ENCODE results near the gene ZNF727. TPM values are rescaled to one million over a fixed set of nuclear protein-coding genes. Genes with fewer than 3 reads are reported as not detected.
"Not testable (repeated sequence)": the region's sequence is repeated elsewhere in the genome, so short reads cannot be mapped to it uniquely, and the experiment has no call there.

ZNF727 gene
- total and polyA plus RNA-seq, 8 donors: 1.3 to 8.4 TPM; not detected in 6

DNA sequence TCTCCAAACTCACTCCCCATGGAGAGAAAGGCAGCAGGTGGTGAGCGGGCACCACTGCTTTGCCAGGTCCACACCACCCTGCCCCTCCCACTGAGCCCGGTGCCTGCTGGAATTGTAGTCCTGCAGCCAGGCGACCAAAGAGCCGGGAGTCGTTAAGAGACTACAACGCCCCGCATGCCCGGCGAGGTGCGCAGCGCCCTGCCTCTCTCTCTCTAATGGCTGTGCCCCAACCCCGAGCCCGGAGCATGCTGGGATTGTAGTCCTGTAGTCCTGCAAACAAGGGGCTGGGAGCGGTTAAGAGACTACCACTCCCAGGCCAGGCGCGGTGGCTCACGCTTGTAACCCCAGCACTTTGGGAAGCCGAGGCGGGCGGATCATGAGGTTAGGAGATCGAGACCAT is 8.1 kb upstream of the ZNF727 start:
- peaks cover 33 to 99% (median 87%) of the 10 kb centered on the region in 4 donors for H3K9me3 ChIP-seq
- WGBS, 5 donors: 13 to 50% (median 25%) methylated on average over 13 to 21 of the region's 21 CpGs
- H3K4me1 ChIP-seq: no peaks in the 10 kb centered on the region
- intact Hi-C loops (cut with DNase I; ENCODE audit: low total_unique reads): no loop called here
- TF ChIP-seq POLR2AphosphoS5 (IDR thresholded peaks at IDR 0.05) (no peak), EP300 (IDR thresholded peaks at IDR 0.05) (no peak), POLR2A (IDR thresholded peaks at IDR 0.05) (no peak)
- TF ChIP-seq, protein P1, sequence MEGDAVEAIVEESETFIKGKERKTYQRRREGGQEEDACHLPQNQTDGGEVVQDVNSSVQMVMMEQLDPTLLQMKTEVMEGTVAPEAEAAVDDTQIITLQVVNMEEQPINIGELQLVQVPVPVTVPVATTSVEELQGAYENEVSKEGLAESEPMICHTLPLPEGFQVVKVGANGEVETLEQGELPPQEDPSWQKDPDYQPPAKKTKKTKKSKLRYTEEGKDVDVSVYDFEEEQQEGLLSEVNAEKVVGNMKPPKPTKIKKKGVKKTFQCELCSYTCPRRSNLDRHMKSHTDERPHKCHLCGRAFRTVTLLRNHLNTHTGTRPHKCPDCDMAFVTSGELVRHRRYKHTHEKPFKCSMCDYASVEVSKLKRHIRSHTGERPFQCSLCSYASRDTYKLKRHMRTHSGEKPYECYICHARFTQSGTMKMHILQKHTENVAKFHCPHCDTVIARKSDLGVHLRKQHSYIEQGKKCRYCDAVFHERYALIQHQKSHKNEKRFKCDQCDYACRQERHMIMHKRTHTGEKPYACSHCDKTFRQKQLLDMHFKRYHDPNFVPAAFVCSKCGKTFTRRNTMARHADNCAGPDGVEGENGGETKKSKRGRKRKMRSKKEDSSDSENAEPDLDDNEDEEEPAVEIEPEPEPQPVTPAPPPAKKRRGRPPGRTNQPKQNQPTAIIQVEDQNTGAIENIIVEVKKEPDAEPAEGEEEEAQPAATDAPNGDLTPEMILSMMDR (IDR thresholded peaks at IDR 0.05): no peak
- H3K27me3 ChIP-seq: peaks cover 0 to 10% (median 0%) of the 10 kb centered on the region in 3 donors
- no peak overlapping the region for H3K27ac ChIP-seq
- no peak for DNase-seq
- no peak overlapping the region for H3K4me3 ChIP-seq
- H3K36me3 ChIP-seq: no peaks in the 10 kb centered on the region

- Histone ChIP-seq H3K36me3 (no peaks in the 10 kb centered on the region), H3K9me3 (peaks cover 0 to 87% (median 44%) of the 10 kb centered on the region in 4 donors), H3K27me3 (no peaks in the 10 kb centered on the region), H3K4me1 (peaks cover 0 to 11% (median 0%) of the 10 kb centered on the region in 4 donors), H3K27ac (peak overlapping the region in 2 of 5 donors; percentile 63 to 78), H3K4me3 (peak overlapping the region; percentile 6 to 52 (median 44))
- no peak for DNase-seq
- TF ChIP-seq, protein P1 (IDR thresholded peaks at IDR 0.05): no peak
- TF ChIP-seq POLR2A (IDR thresholded peaks at IDR 0.05): no peak
- TF ChIP-seq EP300 (IDR thresholded peaks at IDR 0.05): no peak
- no peak for TF ChIP-seq POLR2AphosphoS5 (IDR thresholded peaks at IDR 0.05)
- intact Hi-C loops (cut with DNase I; ENCODE audit: low total_unique reads): no loop called here
- WGBS, 5 donors: 18 to 41% (median 29%) methylated on average over 9 to 12 of the region's 12 CpGs
Measured at GRCh38 chr7:64046041-64046389, 781 bp downstream of the ZNF727 start.

DNA sequence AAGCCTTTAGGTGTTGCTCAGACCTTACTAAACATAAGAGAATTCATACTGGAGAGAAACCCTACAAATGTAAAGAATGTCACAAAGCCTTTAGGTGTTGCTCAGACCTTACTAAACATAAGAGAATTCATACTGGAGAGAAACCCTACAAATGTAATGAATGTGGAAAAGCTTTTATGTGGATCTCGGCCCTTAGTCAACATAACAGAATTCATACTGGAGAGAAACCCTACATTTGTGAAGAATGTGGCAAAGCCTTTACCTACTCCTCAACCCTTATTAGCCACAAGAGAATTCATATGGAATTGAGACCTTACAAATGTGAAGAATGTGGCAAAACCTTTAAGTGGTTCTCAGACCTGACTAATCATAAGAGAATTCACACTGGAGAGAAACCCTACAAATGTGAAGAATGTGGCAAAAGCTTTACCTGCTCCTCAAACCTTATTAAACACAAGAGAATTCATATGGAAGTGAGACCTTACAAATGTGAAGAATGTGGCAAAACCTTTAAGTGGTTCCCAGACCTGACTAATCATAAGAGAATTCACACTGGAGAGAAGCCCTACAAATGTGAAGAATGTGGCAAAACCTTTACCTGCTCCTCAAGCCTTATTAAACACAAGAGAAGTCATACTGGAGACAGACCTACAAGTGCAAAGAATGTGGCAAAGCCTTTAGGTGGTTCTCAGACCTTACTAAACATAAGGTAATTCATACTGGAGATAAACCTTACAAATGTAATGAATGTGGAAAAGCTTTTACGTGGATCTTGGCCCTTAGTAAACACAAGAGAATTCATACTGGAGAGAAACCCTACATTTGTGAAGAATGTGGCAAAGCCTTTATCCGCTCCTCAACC is 32.8 kb downstream of the ZNF727 start:
- 80 to 91% (median 83%) methylated on average over 3 of the region's 3 CpGs for WGBS, 5 donors
- H3K27ac ChIP-seq; intact Hi-C loops (cut with DNase I; ENCODE audit: low total_unique reads); H3K27me3 ChIP-seq; H3K4me3 ChIP-seq; H3K4me1 ChIP-seq; DNase-seq: not testable (repeated sequence)
- Histone ChIP-seq H3K36me3 (peaks cover 0 to 80% (median 0%) of the 10 kb centered on the region in 4 donors), H3K9me3 (peaks cover 62 to 100% (median 96%) of the 10 kb centered on the region in 4 donors)

DNA sequence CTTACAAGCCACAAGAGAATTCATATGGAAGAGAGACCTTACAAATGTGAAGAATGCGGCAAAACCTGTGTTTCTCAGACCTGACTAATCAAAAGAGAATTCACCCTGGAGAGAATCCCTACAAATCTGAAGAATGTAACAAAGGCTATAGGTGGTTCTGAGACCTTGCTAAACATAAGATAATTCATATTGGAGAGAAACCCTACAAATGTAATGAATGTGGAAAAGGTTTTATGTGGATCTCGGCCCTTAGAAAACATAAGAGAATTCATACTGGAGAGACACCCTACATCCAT is 33.4 kb downstream of the ZNF727 start:
- no peak overlapping the region for H3K27ac ChIP-seq

More for the DNA sequence above, 33.4 kb downstream of the ZNF727 start:
- 77 to 95% (median 91%) methylated on average over 2 of the region's 2 CpGs for WGBS, 5 donors
- TF ChIP-seq, protein P1 (IDR thresholded peaks at IDR 0.05): no peak
- TF ChIP-seq EP300 (IDR thresholded peaks at IDR 0.05) (no peak), POLR2A (IDR thresholded peaks at IDR 0.05) (no peak), POLR2AphosphoS5 (IDR thresholded peaks at IDR 0.05) (no peak)
- Histone ChIP-seq H3K27me3 (no peaks in the 10 kb centered on the region), H3K9me3 (peaks cover 67 to 100% (median 99%) of the 10 kb centered on the region in 4 donors), H3K4me1 (no peaks in the 10 kb centered on the region), H3K4me3 (no peak overlapping the region), H3K36me3 (peaks cover 0 to 82% (median 0%) of the 10 kb centered on the region in 4 donors)
- no peak for DNase-seq
- intact Hi-C loops (cut with DNase I; ENCODE audit: low total_unique reads): no loop called here

All from stomach (tissue), 9 donors.